HepG2 (cell line): Measurements from ENCODE around the gene MEIS1. TPM values are rescaled to one million over a fixed set of nuclear protein-coding genes. Genes with fewer than 3 reads are reported as not detected.
"Not testable (repeated sequence)": the region's sequence is repeated elsewhere in the genome, so short reads cannot be mapped to it uniquely, and the experiment has no call there.

Source experiments
- ATAC-seq: fragments of 200-7000 bp; cut with Tn5 transposase; 3 replicates; pipeline ENCODE4 v1.9.1; 2020; ENCODE audit warnings: mild to moderate bottlenecking, moderate library complexity
- BruUV-seq: library from RNA; stranded (reverse); fragments of 400-500 nt; replicated peaks from 2 replicates; lab custom pipeline; 2021; lab: Mats Ljungman, UMichigan
- CTCF ChIA-PET: fragments of 300-600 bp; formaldehyde crosslinking; extraction: SDS; loops from one replicate; lab custom pipeline; 2021; ENCODE audit warnings: low total read pairs, inconsistent platforms, low intra/inter-chr PET ratio; lab: Yijun Ruan, JAX
- POLR2A ChIA-PET: fragments of 350-600 bp; sonication (Branson Sonifier 250); formaldehyde crosslinking; loops from one replicate; lab custom pipeline; 2020; ENCODE audit warnings: antibody characterized with exemption, inconsistent platforms; lab: Yijun Ruan, JAX
- DNase-seq: peaks from one replicate; pipeline ENCODE4 v3.0.0-alpha.2; 2015; ENCODE audit warnings: low spot score
- FAIRE-seq: peaks from 3 replicates; lab custom pipeline; 2011; peaks lifted over from hg19 to GRCh38; lab: Jason Lieb, UNC
- H2AFZ ChIP-seq: one replicate; pipeline ENCODE4 v1.6.1; 2011; ENCODE audit warnings: low read length, inconsistent platforms
- H3K27ac ChIP-seq: fragments of 300-600 bp; 3 replicates; pipeline ENCODE4 v1.8.0; 2011; ENCODE audit warnings: mixed run types, mild to moderate bottlenecking, mixed read lengths, low read length, inconsistent platforms; ENCODE audit not compliant: insufficient read depth; ENCODE audit errors: extremely low read length
- H3K27me3 ChIP-seq, 2 experiments: fragments of 200-600 bp in 1 of 2; 2 replicates in 1 of 2; 3 replicates in 1 of 2; pipeline versions ENCODE4 v1.6.0 to v1.8.0; 2011; ENCODE audit warnings: low read length in 2 of 2, mild to moderate bottlenecking in 2 of 2, moderate library complexity in 2 of 2, inconsistent platforms in 1 of 2; ENCODE audit not compliant: insufficient read depth in 2 of 2, control insufficient read depth in 1 of 2
- H3K36me3 ChIP-seq, 2 experiments: fragments of 200-600 bp in 1 of 2; replicated peaks in 1 of 2; 2 replicates in 1 of 2; 3 replicates in 1 of 2; pipeline versions ENCODE4 v1.5.1 to v1.8.0; 2011; ENCODE audit warnings: low read length in 2 of 2, inconsistent platforms in 1 of 2; ENCODE audit not compliant: insufficient read depth in 2 of 2, control insufficient read depth in 1 of 2
- H3K4me1 ChIP-seq: 2 replicates; pipeline ENCODE4 v1.5.1; 2012; ENCODE audit warnings: low read length, inconsistent platforms; ENCODE audit not compliant: insufficient read depth
- H3K4me2 ChIP-seq: 2 replicates; pipeline ENCODE4 v1.6.0; 2011; ENCODE audit warnings: low read depth, low read length, inconsistent platforms
- H3K4me3 ChIP-seq, 3 experiments: fragments of 200-600 bp in 1 of 3; sonication (generic), shearing (Covaris generic) in 1 of 3; replicated peaks in 1 of 3; 2 replicates each; pipeline ENCODE4 v1.5.1; 2011 to 2016; ENCODE audit warnings: low read length in 3 of 3, inconsistent platforms in 2 of 3, low read depth in 2 of 3, mild to moderate bottlenecking in 2 of 3, control low read depth in 1 of 3, mixed read lengths in 1 of 3; ENCODE audit not compliant: insufficient read depth in 1 of 3
- H3K79me2 ChIP-seq: one replicate; pipeline ENCODE4 v1.6.1; 2011; ENCODE audit warnings: low read length, inconsistent platforms; ENCODE audit not compliant: insufficient read depth
- H3K9ac ChIP-seq: 2 replicates; pipeline ENCODE4 v1.6.0; 2011; ENCODE audit warnings: mild to moderate bottlenecking, low read depth, low read length, inconsistent platforms; ENCODE audit not compliant: insufficient read depth
- H3K9me3 ChIP-seq: 2 replicates; pipeline ENCODE4 v1.5.1; 2012; ENCODE audit warnings: mild to moderate bottlenecking, low read length
- H4K20me1 ChIP-seq: 2 replicates; pipeline ENCODE4 v1.6.0; 2011; ENCODE audit warnings: inconsistent platforms, mild to moderate bottlenecking, low read length, moderate library complexity; ENCODE audit not compliant: insufficient read depth
- ZNF281 ChIP-seq: sonication (generic); formaldehyde crosslinking; IDR thresholded peaks from 2 replicates; pipeline ENCODE4 v1.4.0; 2020; ENCODE audit warnings: missing genetic modification reagents, borderline replicate concordance
- ZNF687 ChIP-seq: sonication (generic); formaldehyde crosslinking; IDR thresholded peaks from 2 replicates; pipeline ENCODE4 v1.5.1; 2020; ENCODE audit warnings: mild to moderate bottlenecking, missing genetic modification reagents, moderate library complexity
- WGBS: methylation state at CpG from one replicate; pipeline ENCODE4 v1.1.6; 2017; ENCODE audit warnings: low lambda C conversion rate; 5-methylcytosine and 5-hydroxymethylcytosine counted together
- in situ Hi-C: cut with HindIII; loops from 2 replicates; pipeline ENCODE4 v1.10.0; 2017; ENCODE audit warnings: low pct_unique_long_range_greater_than_20kb; ENCODE audit not compliant: extremely low pct_ligation_motif_present
- intact Hi-C: fragments of 100-400 bp; cut with micrococcal nuclease; formaldehyde crosslinking; loops from one replicate; pipeline ENCODE4 v1.10.0; 2022; ENCODE audit not compliant: unreplicated experiment
- polyA plus RNA-seq, 8 experiments: library from polyadenylated mRNA; depleted of rRNA in 3 of 8; stranded (reverse) in 7 of 8; unstranded in 1 of 8; fragments of >200 nt; fragmentation: Illumina TruSeq in 4 of 8; extraction: Trizol in 4 of 8; gene quantifications; 2 replicates each; pipeline versions ENCODE4 v1.2.1 to v1.2.3, GENCODE V29; 2011 to 2016; ENCODE audit warnings: low read depth in 4 of 8, missing spikeins in 1 of 8, mixed read lengths in 1 of 8; ENCODE audit not compliant: insufficient read depth in 1 of 8
- total RNA-seq, 5 experiments: library from RNA; depleted of rRNA; stranded (reverse); fragments of >200 nt; fragmentation: Illumina TruSeq; extraction: Trizol; gene quantifications; 2 replicates each; pipeline ENCODE4 v1.2.3, GENCODE V29; 2016; ENCODE audit warnings: low read depth in 1 of 5

MEIS1 gene
- total and polyA plus RNA-seq, 2 of the 13 experiments (the other 11 are each of a cell fraction or from before 2014, with no cell fraction given) = 3.8 to 6.0 TPM

GRCh38 chr2:66391240-66391639 is 43.7 kb upstream of the MEIS1 start:
- H3K4me1 ChIP-seq, ATAC-seq, DNase-seq, in situ Hi-C loops, POLR2A ChIA-PET, CTCF ChIA-PET, H3K9ac ChIP-seq, H2AFZ ChIP-seq, H4K20me1 ChIP-seq, FAIRE-seq, BruUV-seq, H3K79me2 ChIP-seq, H3K9me3 ChIP-seq, H3K36me3 ChIP-seq, H3K27ac ChIP-seq, intact Hi-C loops: not testable (repeated sequence)
- peak; percentile 76 for TF ChIP-seq ZNF281 (CRISPR knock-in tag)
- TF ChIP-seq ZNF687 (CRISPR knock-in tag) = 0 out of 2 replicates have a peak, but pooled peaks have one; percentile 9
- WGBS = no CpG with 5 or more reads among the region's 22 CpGs
- H3K4me3 ChIP-seq = peak overlapping the region in 1 of 3 experiments; percentile 34; a peak in 3 of 6 replicates
- peaks cover 0 to 20% of the 10 kb centered on the region in 2 experiments; a peak in 3 of 5 replicates for H3K27me3 ChIP-seq
- H3K4me2 ChIP-seq = peak overlapping the region; percentile 50; the same call in 1 of the 2 replicates
